KBM-7 (cell line): ENCODE results near the gene NEURL1.
A peak's percentile ranks its signal among the peaks of the same experiment; 100 is the strongest.

Experiments used
- DNase-seq: peaks from one replicate; pipeline ENCODE4 v3.0.0-alpha.2; 2015
- in situ Hi-C: fragments of 300-500 bp; cut with MboI; formaldehyde crosslinking; loops from 2 replicates; pipeline ENCODE4 v1.14.3; 2020; ENCODE audit warnings: low sequenced_read_pairs, low pct_unique_long_range_greater_than_20kb, mixed read lengths

Gene NEURL1

GRCh38 chr10:103493362-103493915 lies at the start of gene NEURL1:
TSS of gene NEURL1 (plus strand) at chr10:103493705. CDS start at chr10:103494388, 683 bp downstream.
- DNase-seq = no peak
- in situ Hi-C loops = no loop called here

- in situ Hi-C loops = no loop called here
- no peak for DNase-seq
Observed at GRCh38 chr10:103444478-103444877, 49.0 kb upstream of the NEURL1 start.

GRCh38 chr10:103445366-103445765 lies 48.1 kb upstream of the NEURL1 start:
- DNase-seq = no peak
- in situ Hi-C loops = no loop called here

- in situ Hi-C loops = no loop called here
- DNase-seq = no peak
Observed at GRCh38 chr10:103445767-103446567, 47.5 kb upstream of the NEURL1 start.

- in situ Hi-C loops = no loop called here
- no peak for DNase-seq
Observed at GRCh38 chr10:103447187-103447586, 46.3 kb upstream of the NEURL1 start.

- in situ Hi-C loops = no loop called here
- no peak for DNase-seq
Observed at GRCh38 chr10:103448746-103449145, 44.8 kb upstream of the NEURL1 start.

- in situ Hi-C loops = no loop called here
- DNase-seq = no peak
Observed at GRCh38 chr10:103449208-103450144, 44.0 kb upstream of the NEURL1 start.

- in situ Hi-C loops = no loop called here
- no peak for DNase-seq
Observed at GRCh38 chr10:103450201-103450695, 43.3 kb upstream of the NEURL1 start.

- DNase-seq = peak; percentile 67
- in situ Hi-C loops = no loop called here
Observed at GRCh38 chr10:103451091-103451813, 42.3 kb upstream of the NEURL1 start.

- peak; percentile 74 for DNase-seq
- in situ Hi-C loops = no loop called here
Observed at GRCh38 chr10:103451831-103452505, 41.5 kb upstream of the NEURL1 start, which contains the start of gene CALHM2. TSS of gene CALHM2 (minus strand) at chr10:103452370. CDS start at chr10:103449941, 2,429 bp downstream.

GRCh38 chr10:103452506-103453230 lies 40.8 kb upstream of the NEURL1 start:
- DNase-seq = no peak
- in situ Hi-C loops = no loop called here

- in situ Hi-C loops = no loop called here
- DNase-seq = no peak
Observed at GRCh38 chr10:103454026-103454425, 39.5 kb upstream of the NEURL1 start.

GRCh38 chr10:103455235-103455634 lies 38.3 kb upstream of the NEURL1 start:
- no peak for DNase-seq
- in situ Hi-C loops = no loop called here

- in situ Hi-C loops = no loop called here
Observed at GRCh38 chr10:103456074-103456660, 37.3 kb upstream of the NEURL1 start.

GRCh38 chr10:103457176-103457712 lies 36.3 kb upstream of the NEURL1 start:
- in situ Hi-C loops = no loop called here
- no peak for DNase-seq

More at GRCh38 chr10:103456074-103456660, 37.3 kb upstream of the NEURL1 start:
- DNase-seq = no peak

- DNase-seq = no peak
- in situ Hi-C loops = no loop called here
Observed at GRCh38 chr10:103457896-103458583, 35.5 kb upstream of the NEURL1 start.

- in situ Hi-C loops = no loop called here
- DNase-seq = no peak
Observed at GRCh38 chr10:103458720-103459119, 34.8 kb upstream of the NEURL1 start, which contains the start of gene CALHM1. TSS of gene CALHM1 (minus strand) at chr10:103458900. CDS start at chr10:103458751, 149 bp downstream.
